Breast epithelium (tissue), 4 donors: ENCODE measurements around the gene LRP6. TPM values are rescaled to one million over a fixed set of nuclear protein-coding genes. Genes with fewer than 3 reads are reported as not detected.

Experiments
- DNase-seq, 2 donors: peaks; one replicate each; pipeline ENCODE4 v3.0.0-alpha.2; 2019; ENCODE audit warnings: low spot score in 2 of 2
- H3K27ac ChIP-seq, 2 donors: fragments of 200-600 bp; sonication (generic) in 1 of 2; one replicate each; pipeline ENCODE4 v1.5.1; 2016 to 2019; ENCODE audit warnings: mild to moderate bottlenecking in 1 of 2
- H3K27me3 ChIP-seq, 2 donors: fragments of 200-600 bp; sonication (generic) in 1 of 2; one replicate each; pipeline versions ENCODE4 v1.5.1 to v1.6.0; 2017 to 2019; ENCODE audit warnings: control low read depth in 1 of 2, mild to moderate bottlenecking in 1 of 2
- H3K36me3 ChIP-seq: fragments of 200-600 bp; one replicate; pipeline ENCODE4 v1.5.1; 2019
- H3K4me1 ChIP-seq, 2 donors: fragments of 200-600 bp; sonication (generic); one replicate each; pipeline ENCODE4 v1.5.1; 2016 to 2019; ENCODE audit warnings: control low read depth in 1 of 2
- H3K4me3 ChIP-seq, 3 donors: fragments of 200-600 bp; sonication (generic); 1 replicate in 2 of 3; 2 replicates in 1 of 3; pipeline ENCODE4 v1.5.1; 2016 to 2019; ENCODE audit warnings: mild to moderate bottlenecking in 3 of 3, moderate library complexity in 2 of 3
- H3K9me3 ChIP-seq, 2 donors: fragments of 200-600 bp; sonication (generic) in 1 of 2; one replicate each; pipeline ENCODE4 v1.5.1; 2016 to 2019; ENCODE audit warnings: control low read depth in 1 of 2
- CTCF ChIP-seq, 3 donors: fragments of 450-650 bp; IDR thresholded peaks; one replicate each; pipeline ENCODE4 v1.5.1; 2016 to 2017; ENCODE audit warnings: antibody characterized with exemption in 3 of 3, mild to moderate bottlenecking in 3 of 3, moderate library complexity in 3 of 3
- POLR2A ChIP-seq: fragments of 450-650 bp; IDR thresholded peaks from one replicate; pipeline ENCODE4 v1.6.1; 2016; ENCODE audit warnings: antibody characterized with exemption, mild to moderate bottlenecking, moderate library complexity
- POLR2AphosphoS5 ChIP-seq, 3 donors: sonication (generic); formaldehyde crosslinking; IDR thresholded peaks; one replicate each; pipeline ENCODE4 v1.6.1; 2017; ENCODE audit warnings: antibody characterized with exemption in 3 of 3
- intact Hi-C: fragments of 100-400 bp; cut with DNase I; formaldehyde crosslinking; loops from one replicate; pipeline ENCODE4 v1.15.1; 2023; ENCODE audit warnings: low total_unique reads
- total RNA-seq, 3 donors: library from RNA; depleted of rRNA; stranded (reverse); fragments of >200 nt; gene quantifications; one replicate each; pipeline ENCODE4 v1.1.0, GENCODE V29; 2016

Gene LRP6
- total RNA-seq, 3 donors from 2014 or later, result 28.6 to 69.1 (median 52.4) TPM

- H3K36me3 ChIP-seq, result no peaks in the 10 kb centered on the region
- H3K9me3 ChIP-seq, result no peaks in the 10 kb centered on the region
- H3K4me1 ChIP-seq, result no peaks in the 10 kb centered on the region
- intact Hi-C loops, result no loop called here
- no peak for TF ChIP-seq POLR2A
- TF ChIP-seq CTCF (IDR thresholded peaks at IDR 0.05), result no peak
- no peak for TF ChIP-seq POLR2AphosphoS5 (IDR thresholded peaks at IDR 0.05)
- H3K27me3 ChIP-seq, result no peaks in the 10 kb centered on the region
- H3K27ac ChIP-seq, result no peak overlapping the region
- H3K4me3 ChIP-seq, result no peak overlapping the region
- DNase-seq, result no peak
Observed at GRCh38 chr12:12247584-12247983, 19.3 kb downstream of the LRP6 start.

GRCh38 chr12:12244341-12244740 is 22.5 kb downstream of the LRP6 start:
- Histone ChIP-seq H3K27me3 (no peaks in the 10 kb centered on the region), H3K27ac (no peak overlapping the region), H3K36me3 (no peaks in the 10 kb centered on the region), H3K9me3 (no peaks in the 10 kb centered on the region), H3K4me3 (no peak overlapping the region), H3K4me1 (no peaks in the 10 kb centered on the region)
- TF ChIP-seq POLR2AphosphoS5 (IDR thresholded peaks at IDR 0.05) (no peak), CTCF (IDR thresholded peaks at IDR 0.05) (no peak), POLR2A (no peak)
- no peak for DNase-seq
- intact Hi-C loops, result no loop called here

- peak overlapping the region in 2 of 3 donors; percentile 7 to 26 for H3K4me3 ChIP-seq
- no peaks in the 10 kb centered on the region for H3K9me3 ChIP-seq
- no peak for TF ChIP-seq POLR2A
- no peak for TF ChIP-seq CTCF (IDR thresholded peaks at IDR 0.05)
- no peaks in the 10 kb centered on the region for H3K4me1 ChIP-seq
- peak overlapping the region; percentile 57 to 68 for H3K27ac ChIP-seq
- intact Hi-C loops, result no loop called here
- no peak for DNase-seq
- no peaks in the 10 kb centered on the region for H3K27me3 ChIP-seq
- no peaks in the 10 kb centered on the region for H3K36me3 ChIP-seq
Observed at GRCh38 chr12:12240662-12241340, 26.0 kb downstream of the LRP6 start.

GRCh38 chr12:12239127-12239526 is 27.7 kb downstream of the LRP6 start:
- intact Hi-C loops, result no loop called here
- peak overlapping the region; percentile 16 to 68 for H3K27ac ChIP-seq

More at GRCh38 chr12:12239127-12239526, 27.7 kb downstream of the LRP6 start:
- Histone ChIP-seq H3K36me3 (no peaks in the 10 kb centered on the region), H3K27me3 (no peaks in the 10 kb centered on the region), H3K9me3 (no peaks in the 10 kb centered on the region), H3K4me3 (no peak overlapping the region), H3K4me1 (no peaks in the 10 kb centered on the region)
- no peak for TF ChIP-seq POLR2A
- no peak for TF ChIP-seq POLR2AphosphoS5 (IDR thresholded peaks at IDR 0.05)
- no peak for TF ChIP-seq CTCF (IDR thresholded peaks at IDR 0.05)
- DNase-seq, result no peak
